OCI-LY3 (cell line): ENCODE data around the gene HCRTR1.

ENCODE experiments used
- H2AFZ ChIP-seq: fragments of 200-600, 300-600 bp; shearing (Covaris generic); 2 replicates; pipeline ENCODE4 v1.6.0; 2014; ENCODE audit warnings: antibody characterized with exemption, low read depth, low read length
- H3K27ac ChIP-seq: fragments of 200-600, 300-600 bp; sonication (generic); 2 replicates; pipeline ENCODE4 v1.5.1; 2014; ENCODE audit warnings: mild to moderate bottlenecking, low read length, moderate library complexity, mixed read lengths
- H3K27me3 ChIP-seq: fragments of 200-600, 300-600 bp; sonication (generic); 2 replicates; pipeline ENCODE4 v1.6.1; 2014; ENCODE audit warnings: low read depth, low read length, mixed read lengths
- H3K36me3 ChIP-seq: fragments of 200-600, 300-600 bp; sonication (generic); replicated peaks from 2 replicates; pipeline ENCODE3; 2014; ENCODE audit warnings: low read depth, low read length, mixed read lengths
- H3K4me1 ChIP-seq: fragments of 300-600, 200-600 bp; sonication (generic); 2 replicates; pipeline ENCODE4 v1.6.1; 2014; ENCODE audit warnings: low read length, mixed read lengths
- H3K4me2 ChIP-seq: fragments of 200-600, 300-600 bp; sonication (generic); 2 replicates; pipeline ENCODE4 v1.6.1; 2014; ENCODE audit warnings: low read length, mixed read lengths
- H3K4me3 ChIP-seq: fragments of 300-600, 200-600 bp; sonication (generic); 2 replicates; pipeline ENCODE4 v1.5.1; 2014; ENCODE audit warnings: antibody characterized with exemption, mild to moderate bottlenecking, low read length, moderate library complexity
- H3K79me2 ChIP-seq: fragments of 300-600, 200-600 bp; shearing (Covaris generic); 2 replicates; pipeline ENCODE4 v1.6.1; 2014; ENCODE audit warnings: mild to moderate bottlenecking, low read length, mixed read lengths
- H3K9ac ChIP-seq: fragments of 300-600, 200-600 bp; shearing (Covaris generic); 2 replicates; pipeline ENCODE4 v1.6.0; 2014; ENCODE audit warnings: mild to moderate bottlenecking, low read length, moderate library complexity
- H3K9me3 ChIP-seq: fragments of 200-600, 300-600 bp; shearing (Covaris generic); 2 replicates; pipeline ENCODE4 v1.6.1; 2014; ENCODE audit warnings: low read length, mixed read lengths; ENCODE audit not compliant: insufficient read depth
- H4K20me1 ChIP-seq: fragments of 200-600, 300-600 bp; sonication (generic); 2 replicates; pipeline ENCODE4 v1.6.1; 2016; ENCODE audit warnings: low read length, mixed read lengths; ENCODE audit not compliant: insufficient read depth
- CTCF ChIP-seq: fragments of 200-600, 300-600 bp; sonication (generic); IDR thresholded peaks from 2 replicates; pipeline ENCODE4 v1.5.1; 2014; ENCODE audit warnings: antibody characterized with exemption, low read length, low read depth
- EZH2phosphoT487 ChIP-seq: fragments of 200-600 bp; shearing (Covaris generic); IDR thresholded peaks from 2 replicates; pipeline ENCODE4 v1.6.1; 2018; ENCODE audit warnings: antibody characterized with exemption, mixed run types, low read depth

The HCRTR1 gene

DNA sequence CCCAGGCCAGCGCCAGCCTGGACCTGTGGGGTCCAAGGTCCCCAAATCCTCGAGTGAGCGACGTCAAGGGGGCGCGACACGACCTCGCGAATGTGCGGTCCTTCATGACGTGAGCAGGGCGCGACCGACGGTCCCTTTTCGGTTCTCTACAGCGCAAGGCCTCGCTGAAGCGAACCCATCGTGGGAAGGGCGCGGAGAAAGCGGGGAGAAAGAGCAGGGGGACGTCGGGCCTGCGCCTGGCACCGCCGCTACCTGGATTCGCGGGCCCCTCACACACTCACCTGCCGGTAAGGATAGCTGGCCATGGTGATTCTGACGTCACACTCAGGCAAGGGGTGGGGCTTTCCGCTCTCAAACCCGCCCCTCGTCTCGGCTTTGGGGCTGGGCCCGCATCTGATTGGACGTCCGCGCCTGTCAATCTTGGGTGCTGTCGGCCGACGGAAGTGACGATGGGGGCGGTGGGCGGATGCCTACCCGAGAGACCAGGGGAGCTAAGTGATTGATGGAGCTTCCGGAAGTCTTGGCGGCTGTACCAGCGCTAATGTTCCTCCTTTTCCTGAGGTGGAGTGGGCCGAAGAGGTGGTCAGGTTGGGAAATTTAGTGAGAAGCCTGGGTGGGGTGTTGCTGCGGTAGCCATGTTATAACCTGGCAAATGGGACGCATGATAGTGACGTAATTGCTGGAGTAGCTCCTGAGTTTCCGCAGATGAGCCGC, 27.2 kb downstream of the HCRTR1 start, which contains the start of gene PEF1:
TSS of gene PEF1 (minus strand) at position 317 of the 714 bp plus-strand sequence. CDS start at position 305, 12 bp downstream.
- H3K27ac ChIP-seq = peak within 1 kb of the TSS; percentile 81
- peaks cover 18% of the 10 kb centered on the region for H3K4me1 ChIP-seq
- peaks cover 32% of the 10 kb centered on the region for H3K79me2 ChIP-seq
- H3K27me3 ChIP-seq = no peaks in the 10 kb centered on the region
- peak within 1 kb of the TSS; percentile 88 for H3K9ac ChIP-seq
- H2AFZ ChIP-seq = peak within 1 kb of the TSS; percentile 95
- no peak for TF ChIP-seq EZH2phosphoT487
- no peak for TF ChIP-seq CTCF
- no peaks in the 10 kb centered on the region for H3K9me3 ChIP-seq
- H3K36me3 ChIP-seq = no peaks in the 10 kb centered on the region
- peak within 1 kb of the TSS; percentile 81 for H3K4me3 ChIP-seq
- H4K20me1 ChIP-seq = no peaks in the 10 kb centered on the region
- peak within 1 kb of the TSS; percentile 96 for H3K4me2 ChIP-seq

DNA sequence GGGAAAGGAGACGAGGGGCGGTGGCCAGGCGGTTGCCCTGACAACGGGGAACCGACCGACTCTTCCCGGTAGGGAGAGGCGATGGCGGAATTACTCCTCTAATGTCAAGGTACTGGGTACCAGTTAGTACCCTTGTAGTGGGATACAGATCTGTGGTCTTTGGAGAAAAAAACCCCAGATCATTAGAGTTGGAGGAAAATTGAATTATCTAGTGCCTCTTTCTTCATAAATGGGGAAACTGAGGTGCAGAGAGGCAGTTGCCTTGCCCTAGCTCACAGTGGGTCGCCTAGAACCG, 27.7 kb downstream of the HCRTR1 start:
- no peaks in the 10 kb centered on the region for H3K9me3 ChIP-seq
- peak overlapping the region; percentile 95 for H2AFZ ChIP-seq
- peak overlapping the region; percentile 81 for H3K4me3 ChIP-seq
- H3K36me3 ChIP-seq = no peaks in the 10 kb centered on the region
- TF ChIP-seq EZH2phosphoT487 = no peak
- TF ChIP-seq CTCF = no peak
- peak overlapping the region; percentile 88 for H3K4me2 ChIP-seq
- no peaks in the 10 kb centered on the region for H3K27me3 ChIP-seq
- H3K79me2 ChIP-seq = peaks cover 27% of the 10 kb centered on the region
- H3K4me1 ChIP-seq = peaks cover 13% of the 10 kb centered on the region
- peak overlapping the region; percentile 88 for H3K9ac ChIP-seq
- H3K27ac ChIP-seq = peak overlapping the region; percentile 81
- H4K20me1 ChIP-seq = no peaks in the 10 kb centered on the region

GRCh38 chr1:31646259-31646960, 28.9 kb downstream of the HCRTR1 start:
- Histone ChIP-seq H4K20me1 (no peaks in the 10 kb centered on the region), H3K4me3 (no peak overlapping the region), H3K36me3 (no peaks in the 10 kb centered on the region), H3K4me1 (peaks cover 12% of the 10 kb centered on the region), H3K4me2 (no peak overlapping the region), H3K9me3 (no peaks in the 10 kb centered on the region), H3K9ac (no peak overlapping the region), H3K79me2 (peaks cover 23% of the 10 kb centered on the region), H3K27ac (no peak overlapping the region), H2AFZ (no peak overlapping the region), H3K27me3 (no peaks in the 10 kb centered on the region)
- TF ChIP-seq EZH2phosphoT487 (no peak), CTCF (no peak)

DNA sequence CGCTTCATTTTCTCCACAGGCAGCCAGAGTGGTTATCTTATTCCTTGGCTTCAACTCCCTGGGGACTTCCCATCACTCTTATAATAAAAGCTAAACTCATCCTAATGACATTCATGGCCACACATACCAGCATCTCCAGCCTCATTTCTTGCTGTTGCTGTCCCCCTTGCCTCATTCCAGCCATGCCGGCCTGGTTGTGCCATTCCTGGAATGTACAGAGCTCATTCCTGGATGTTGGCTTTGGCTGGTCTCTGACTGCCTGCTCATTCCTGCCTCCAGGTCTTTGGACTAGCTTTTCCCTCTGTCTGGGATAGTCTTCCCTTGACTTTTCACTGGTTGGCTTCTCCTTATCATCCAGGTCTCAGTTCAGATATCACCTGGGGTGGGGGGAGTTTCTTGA, 29.6 kb downstream of the HCRTR1 start:
- Histone ChIP-seq H2AFZ (no peak overlapping the region), H3K4me1 (peaks cover 12% of the 10 kb centered on the region), H3K79me2 (peaks cover 23% of the 10 kb centered on the region), H3K9me3 (no peaks in the 10 kb centered on the region), H3K4me3 (no peak overlapping the region), H4K20me1 (no peaks in the 10 kb centered on the region), H3K36me3 (no peaks in the 10 kb centered on the region), H3K9ac (no peak overlapping the region), H3K4me2 (no peak overlapping the region), H3K27ac (no peak overlapping the region), H3K27me3 (no peaks in the 10 kb centered on the region)
- TF ChIP-seq EZH2phosphoT487 (no peak), CTCF (no peak)
